Midbrain (tissue), 1 donor: ENCODE data around the gene EGR4.
A peak's percentile ranks its signal among the peaks of the same experiment; 100 is the strongest.

Experiments used
- DNase-seq: peaks from one replicate; lab custom pipeline; 2025; lab: John Stamatoyannopoulos, UW

Gene EGR4

DNA sequence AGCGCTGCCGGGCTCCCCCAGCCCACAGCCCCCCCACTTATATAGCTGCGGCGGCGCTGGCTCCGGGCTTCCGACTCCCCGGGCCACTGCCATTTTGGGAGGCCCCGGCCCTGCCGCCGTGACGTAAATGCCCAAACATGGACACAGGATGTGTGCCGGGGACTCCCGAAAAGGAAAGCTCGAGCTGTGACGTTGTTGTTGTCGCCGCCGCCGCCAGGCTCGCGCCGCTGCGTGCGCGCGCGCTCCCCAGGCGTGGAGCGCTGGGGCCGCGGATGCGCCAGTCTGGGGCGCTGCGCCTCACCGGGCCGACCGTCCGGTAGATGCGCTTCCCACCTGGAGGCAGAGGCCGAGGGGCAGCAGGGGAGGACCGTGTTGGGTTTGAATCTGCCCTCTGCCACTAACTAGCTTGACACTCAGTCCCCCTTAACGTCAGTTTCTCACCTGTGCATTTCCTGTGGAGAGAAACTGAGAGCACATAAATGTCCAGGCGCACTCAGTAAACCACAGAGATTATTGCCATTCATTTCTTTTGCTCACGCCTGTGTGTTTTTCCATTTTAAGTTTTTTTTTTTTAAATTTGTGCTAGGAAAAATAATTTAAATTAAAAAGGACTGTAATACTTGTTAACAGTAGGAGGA lies at the start of gene EGR4:
Gene EGR4, minus strand, starts transcription at position 15 of the 638 bp plus-strand sequence. CDS start 231 bp downstream, outside the sequence.
- DNase-seq = no peak

DNA sequence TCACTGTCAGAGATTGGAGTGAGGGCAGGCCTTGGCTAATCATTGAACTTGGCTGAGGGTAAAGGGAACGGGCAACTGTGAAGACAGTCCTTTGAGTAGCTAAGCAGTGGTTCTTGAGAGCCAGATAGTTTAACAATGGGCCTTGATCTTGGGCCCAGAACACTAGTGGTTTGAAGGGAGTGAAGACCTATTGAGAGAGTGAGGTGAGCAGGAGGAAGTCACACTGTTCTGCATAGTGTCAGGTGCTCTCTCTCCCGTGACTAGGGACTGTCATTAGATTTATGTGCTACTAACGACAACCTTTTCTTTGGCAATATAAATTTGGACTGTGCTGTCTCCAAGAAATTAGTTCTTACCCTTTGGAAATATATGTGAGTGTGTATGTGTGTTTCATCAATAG lies 47.7 kb upstream of the EGR4 start:
- DNase-seq = no peak

DNA sequence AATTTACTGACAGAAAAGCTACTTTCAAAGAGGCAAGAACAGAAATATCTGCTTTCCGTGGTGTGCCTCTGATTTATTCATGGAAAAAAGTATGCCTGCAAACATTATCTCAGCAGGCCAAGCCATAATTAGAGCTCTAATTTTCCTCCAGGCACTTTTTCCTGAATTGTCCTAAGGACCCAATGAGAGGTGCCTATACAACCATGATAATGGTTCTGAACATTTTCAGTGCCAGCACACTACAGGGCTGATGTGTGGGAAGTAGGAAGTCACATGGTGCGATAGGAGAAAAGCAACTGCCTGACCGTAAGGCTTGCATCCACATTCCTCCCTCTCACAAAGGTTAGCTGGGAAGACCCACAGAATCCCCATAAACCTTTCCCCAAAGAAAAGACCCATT lies 45.9 kb upstream of the EGR4 start:
- DNase-seq = no peak

DNA sequence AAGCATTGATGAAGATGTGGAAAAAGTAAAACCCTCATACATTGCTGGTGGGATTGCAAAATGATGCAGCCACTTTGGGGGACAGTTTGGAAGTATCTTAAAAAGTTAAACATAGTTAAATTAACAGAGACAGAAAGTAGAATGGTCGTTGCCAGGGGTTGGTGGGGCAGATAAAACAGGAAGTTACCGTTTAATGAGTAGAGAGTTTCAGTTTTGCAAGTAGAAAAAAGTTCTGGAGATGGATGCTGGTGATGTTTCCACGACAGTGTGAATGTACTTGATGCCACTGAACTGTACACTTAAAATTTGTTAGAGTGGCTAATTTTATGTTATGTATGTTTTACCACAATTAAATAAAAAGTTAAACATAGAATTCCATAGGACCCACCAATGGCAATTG lies 44.5 kb upstream of the EGR4 start:
- DNase-seq = no peak

DNA sequence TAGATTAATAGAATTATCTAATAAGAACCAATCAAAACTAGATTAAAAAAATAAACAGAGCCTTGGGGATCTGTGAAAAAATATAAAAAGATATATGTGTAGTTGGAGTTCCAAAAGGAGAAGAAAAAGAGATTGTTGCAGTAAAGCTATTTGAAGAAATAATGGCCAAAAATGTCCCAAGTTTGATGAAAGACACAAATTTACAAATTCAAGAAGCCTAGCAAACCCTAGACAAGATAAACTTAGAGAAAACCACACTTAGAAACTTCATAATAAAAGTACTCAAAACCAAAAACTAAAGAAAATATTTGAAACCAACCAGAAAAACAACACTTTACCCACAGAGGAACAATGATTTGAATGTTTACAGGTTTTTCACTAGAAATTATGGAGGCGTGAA lies 41.3 kb upstream of the EGR4 start:
- DNase-seq = no peak

DNA sequence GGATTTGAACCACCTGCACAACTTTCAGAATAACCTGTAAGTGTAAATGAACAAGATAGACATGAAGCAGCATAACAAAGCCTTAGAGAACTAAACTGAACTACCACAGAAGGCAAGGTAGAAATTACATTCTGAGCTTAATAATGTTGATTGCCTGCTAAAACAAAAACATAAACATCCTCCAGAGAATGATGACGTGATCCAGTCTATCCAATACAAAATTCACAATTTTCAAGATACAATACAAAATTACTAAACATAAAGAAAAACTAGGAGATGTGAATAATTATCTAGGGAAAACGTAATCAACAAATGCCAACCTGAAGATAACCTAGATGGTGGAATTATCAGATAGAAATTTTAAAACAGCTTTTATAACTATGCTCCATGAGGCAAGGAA lies 40.7 kb upstream of the EGR4 start:
- no peak for DNase-seq

DNA sequence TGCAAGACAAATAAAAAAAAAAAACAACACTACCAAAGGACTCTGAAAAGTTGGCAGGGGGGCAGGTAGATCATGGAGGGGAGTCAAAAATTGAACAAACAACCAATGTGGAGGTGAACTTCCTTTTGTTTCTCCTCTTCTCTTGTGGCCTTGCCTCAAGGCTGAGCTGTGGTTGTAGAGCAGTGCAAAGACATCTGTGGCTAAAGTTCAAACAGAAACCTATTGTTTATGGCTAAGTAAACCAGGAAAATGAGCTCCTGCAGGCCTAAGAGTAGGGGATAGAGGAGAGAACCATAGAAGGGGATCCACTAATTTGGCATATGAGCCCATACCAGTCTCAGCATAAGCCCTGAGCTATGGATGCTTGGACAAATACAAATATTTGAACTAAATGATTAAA lies 40.2 kb upstream of the EGR4 start:
- DNase-seq = no peak

DNA sequence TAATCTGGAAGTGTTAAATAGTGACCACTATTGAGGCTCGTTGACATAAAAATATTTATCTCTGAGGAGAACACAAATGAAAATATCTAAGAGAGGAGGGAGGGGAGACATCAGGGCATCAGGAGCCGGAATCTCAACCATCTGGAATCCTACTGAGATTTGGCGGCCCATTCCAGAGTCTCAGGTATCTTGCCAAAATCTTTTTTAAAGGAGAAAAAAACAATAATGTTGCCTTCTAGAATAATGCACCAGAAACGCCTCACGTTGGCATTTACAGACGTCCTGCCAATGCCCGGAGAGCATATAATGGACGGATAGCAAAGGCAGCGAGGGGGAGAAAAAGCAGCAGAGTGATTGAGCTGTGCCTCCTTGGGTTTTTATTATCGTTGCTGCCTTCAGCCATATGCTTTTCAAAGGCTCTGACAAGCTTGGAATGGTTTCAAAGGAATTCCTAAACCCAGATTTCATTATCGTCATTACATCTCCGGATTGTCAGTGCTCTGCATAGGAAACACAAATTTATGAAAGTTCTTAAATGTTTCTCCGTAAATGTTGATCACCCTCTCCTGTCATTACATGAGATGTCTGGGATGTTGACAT lies 30.9 kb upstream of the EGR4 start:
- DNase-seq = no peak

DNA sequence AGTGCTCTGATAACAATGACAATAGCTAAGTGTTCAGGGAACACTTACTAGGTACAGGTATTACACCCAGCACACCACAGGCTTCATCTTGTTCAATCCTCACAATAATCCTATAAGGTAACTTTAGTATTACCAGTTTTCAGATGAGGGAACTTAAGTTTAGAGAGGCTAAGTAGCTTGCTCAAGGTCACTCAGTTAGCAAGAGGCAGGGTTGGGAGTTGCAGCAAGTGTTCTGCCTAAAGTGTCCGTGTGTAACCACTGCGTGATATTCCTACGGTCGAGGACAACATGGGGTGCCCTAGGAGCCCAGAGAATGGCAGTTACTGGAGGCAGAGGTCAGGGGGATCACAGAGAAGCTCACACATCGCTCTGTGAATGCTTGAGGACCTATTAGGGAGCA lies 30.2 kb upstream of the EGR4 start:
- DNase-seq = no peak

DNA sequence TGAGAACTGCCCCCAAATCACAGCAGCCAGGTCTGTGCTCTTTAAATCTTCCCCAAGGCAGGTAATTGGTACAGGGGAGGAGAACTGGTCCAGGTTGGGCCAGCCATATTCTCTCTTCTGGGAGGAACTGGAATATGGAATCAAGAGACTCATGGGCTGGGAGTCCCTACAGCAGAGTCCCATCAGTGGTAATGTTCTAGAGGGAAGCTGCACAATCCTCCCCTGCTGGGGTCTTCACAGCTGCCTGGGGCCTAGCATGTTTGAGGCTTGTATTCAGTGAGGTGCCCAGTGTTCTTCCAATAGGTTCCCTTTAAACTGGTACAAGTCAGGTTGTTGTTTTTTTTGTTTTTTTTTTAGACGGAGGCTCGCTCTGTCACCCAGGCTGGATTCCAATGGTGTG lies 21.1 kb upstream of the EGR4 start:
- DNase-seq = no peak

DNA sequence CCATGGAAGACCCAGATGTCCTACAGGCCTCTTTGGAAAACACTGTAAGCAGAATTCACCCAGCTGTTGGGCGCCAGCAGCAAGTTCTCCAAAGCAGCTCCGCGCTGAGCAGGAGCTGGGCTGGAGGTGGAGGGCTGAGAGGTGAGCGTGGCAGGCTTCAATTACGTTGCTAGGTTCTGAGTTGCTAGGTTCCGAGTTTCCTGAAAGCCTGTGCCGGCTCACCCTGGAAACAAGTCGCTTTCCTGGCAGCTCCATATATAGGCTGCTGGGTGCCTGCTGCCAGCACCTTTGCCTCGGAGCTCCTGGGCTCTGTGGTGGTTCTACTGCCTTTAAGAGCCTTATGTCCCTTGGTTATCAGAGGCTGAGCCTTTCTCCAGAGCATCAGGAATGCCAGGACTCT lies 14.4 kb upstream of the EGR4 start:
- peak; percentile 12 for DNase-seq

DNA sequence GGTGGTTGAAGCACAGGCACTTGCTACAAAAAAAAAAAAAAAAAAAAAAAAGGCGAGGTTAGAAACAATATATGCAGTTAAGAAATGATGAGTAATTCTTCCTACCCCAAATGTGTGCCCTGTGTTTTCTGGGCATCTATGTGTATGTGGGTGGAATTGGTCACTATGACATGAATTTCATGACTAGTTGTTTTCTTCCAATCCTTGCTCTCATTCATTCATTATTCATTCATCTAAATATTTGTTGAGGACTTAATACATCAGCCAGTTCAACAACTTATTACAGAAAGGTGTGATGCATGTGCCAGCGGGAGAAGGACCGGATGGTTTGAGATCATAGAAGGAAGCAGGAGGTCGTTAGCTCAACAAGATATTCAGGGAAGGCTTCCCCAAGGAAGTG lies 8.3 kb upstream of the EGR4 start:
- DNase-seq = no peak

DNA sequence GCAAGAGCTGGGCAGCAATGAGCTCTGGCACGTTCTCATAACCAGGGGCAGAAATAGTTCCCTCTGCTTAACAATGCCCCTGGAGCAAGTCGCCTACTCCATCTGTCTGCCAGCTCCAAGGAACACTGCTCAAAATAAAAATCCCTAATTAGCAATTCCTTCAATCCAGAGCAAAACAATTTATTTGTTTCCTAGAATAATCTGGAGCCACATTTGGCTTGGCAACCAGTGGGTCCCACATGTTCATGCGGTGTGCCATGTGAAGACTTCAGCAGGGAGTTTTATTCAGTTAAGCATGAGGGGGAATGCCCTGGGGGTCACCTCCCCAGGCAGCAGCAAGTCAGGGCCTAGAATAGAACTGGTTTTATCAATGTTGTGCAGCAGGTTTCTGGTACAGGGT lies 7.6 kb upstream of the EGR4 start:
- no peak for DNase-seq

DNA sequence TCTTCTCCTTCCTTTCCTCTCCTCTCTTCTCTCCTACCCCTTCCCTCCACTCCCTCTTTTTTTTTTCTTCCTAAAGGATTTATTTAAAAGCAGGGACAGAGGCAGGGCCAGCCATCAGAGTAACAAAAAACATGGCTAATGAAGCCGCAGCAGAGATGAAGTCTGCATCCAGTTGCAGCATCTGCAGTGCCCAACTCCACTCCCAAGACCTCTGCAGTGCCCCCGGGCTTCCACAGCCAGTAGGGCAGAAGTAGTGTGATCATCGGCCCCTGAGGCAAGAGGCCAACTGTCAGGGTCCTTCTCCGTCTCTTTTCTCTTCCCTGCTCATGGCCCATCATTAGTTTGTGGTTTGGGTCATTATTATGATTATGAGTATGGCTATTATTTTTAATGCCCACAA lies 4.2 kb upstream of the EGR4 start:
- DNase-seq = no peak

DNA sequence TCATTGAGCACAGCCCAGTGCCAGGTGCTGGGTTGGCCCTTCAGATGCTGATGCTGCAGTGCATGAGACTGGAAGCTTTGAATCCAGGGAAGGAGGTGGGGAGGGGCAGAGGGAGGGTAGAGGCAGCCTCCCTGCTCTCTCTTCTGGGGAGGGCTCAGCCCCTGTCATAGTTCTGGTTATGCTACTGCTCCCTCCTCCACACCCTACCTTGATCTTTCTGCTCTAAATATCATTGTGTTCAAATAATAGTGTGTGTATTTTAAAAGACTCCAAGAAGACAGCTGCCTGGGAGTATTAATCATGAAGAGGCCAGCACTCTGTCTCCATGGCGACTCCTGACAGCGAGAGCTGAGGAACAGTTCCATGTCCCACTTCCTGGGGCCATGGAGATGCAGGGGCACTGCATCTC lies 3.8 kb upstream of the EGR4 start:
- DNase-seq = no peak

DNA sequence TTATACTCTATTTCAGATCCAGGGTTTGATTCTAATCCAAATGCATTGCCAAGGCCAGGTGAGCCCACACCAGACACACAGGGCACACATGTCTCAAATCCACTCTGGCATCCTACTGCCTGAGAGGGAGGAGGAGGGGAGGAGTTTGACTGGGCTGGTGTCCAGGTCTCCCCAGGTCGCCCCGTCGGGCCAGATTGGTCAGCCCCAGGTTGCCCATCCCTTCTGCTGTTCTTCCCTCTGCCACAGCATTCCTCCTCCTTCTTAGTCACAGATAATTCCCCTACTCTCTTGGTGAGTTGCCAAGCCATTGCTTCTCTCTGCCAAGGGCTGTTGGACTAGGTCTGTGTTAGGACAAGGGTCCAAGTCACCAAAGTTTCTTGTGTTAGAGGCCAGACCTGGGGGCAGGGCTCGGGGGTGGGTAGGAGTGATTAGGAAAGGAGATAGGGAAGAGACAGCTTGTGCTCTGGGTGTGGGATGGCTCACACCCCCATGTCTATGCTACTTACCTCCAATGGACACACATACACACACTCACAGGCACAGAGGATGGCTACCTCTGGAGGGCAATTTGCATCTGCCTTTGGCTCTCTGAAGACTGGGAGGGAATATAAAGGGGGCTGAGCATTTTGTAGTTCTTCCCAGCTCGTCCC lies 2.5 kb upstream of the EGR4 start:
- DNase-seq = no peak

DNA sequence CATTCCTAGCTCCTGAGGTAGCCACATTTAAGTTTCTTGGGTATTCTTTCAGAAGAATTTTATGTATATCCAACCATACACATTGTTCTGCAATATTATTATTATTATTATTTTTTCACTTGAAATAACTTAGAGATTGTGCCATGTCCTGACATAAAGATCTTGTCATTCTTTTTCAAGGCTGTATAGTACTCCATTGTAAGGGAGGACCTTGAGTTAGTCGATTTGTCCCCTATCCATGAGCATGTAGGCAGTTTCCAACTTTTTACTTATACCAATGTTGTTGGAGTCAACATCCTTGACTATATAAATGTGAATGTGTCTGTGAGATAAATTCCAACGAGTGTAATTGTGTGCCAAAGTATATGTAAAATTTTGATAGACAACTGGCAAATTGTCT lies 891 bp upstream of the EGR4 start:
- no peak for DNase-seq

DNA sequence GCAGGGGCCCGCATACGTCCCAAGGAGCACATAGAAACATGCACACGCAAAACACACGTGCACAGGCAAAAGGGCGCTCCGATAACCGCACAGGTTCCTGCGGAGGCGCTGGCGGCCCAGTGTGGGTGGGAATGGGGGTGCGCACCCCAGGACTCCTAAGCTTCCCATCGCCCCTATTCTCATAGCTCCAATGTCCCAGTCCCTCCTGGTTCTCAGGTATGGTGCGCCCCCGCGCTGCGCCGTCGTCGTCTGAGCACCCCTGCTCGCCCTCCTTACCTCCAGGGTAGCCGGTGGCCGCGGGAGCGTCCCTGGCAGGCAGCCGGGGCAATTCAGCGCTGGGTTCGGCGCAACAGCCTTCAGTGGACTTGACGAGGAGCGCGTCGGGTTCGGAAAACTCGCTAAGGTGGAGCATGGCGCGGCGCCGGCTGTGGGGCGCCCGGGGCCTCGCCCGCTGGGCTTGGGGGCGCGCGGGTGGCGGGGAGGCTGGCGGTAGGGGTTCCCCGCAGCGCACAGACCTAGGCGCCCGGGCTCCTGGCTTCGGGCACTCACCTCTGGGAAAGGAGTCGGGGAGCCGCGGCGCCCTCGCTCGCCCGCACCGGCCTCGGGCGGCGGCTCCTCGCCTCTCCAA lies 328 bp downstream of the EGR4 start:
- DNase-seq = no peak

DNA sequence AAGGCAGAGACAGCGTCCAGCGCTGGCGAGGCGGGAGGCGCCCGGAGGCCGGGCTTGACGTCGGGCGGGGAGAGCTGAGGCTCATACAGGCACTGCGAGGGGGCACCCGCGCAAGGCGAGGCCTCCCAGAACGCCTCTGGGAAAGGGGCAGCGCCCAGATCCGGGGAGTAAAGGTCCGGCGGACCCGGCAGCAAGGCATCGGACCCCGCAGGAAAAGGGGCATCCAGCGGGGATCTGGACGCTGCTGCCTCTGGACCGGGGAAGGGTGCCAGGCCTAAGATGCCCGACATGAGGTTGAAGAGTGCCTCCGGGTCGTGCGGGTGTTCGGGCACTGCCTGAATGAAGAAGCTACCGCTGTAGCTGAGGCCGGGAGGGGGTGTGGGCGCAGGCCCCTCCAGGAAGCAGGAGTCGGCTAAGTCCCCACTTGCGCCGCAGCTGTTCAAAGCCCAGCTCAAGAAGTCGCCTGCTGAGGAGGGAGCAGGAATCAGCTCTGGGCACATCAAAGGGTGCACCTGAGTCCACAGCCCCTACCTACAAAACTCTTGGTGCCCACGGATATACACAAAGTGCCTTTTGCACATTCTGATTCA lies 937 bp downstream of the EGR4 start:
- DNase-seq = no peak

DNA sequence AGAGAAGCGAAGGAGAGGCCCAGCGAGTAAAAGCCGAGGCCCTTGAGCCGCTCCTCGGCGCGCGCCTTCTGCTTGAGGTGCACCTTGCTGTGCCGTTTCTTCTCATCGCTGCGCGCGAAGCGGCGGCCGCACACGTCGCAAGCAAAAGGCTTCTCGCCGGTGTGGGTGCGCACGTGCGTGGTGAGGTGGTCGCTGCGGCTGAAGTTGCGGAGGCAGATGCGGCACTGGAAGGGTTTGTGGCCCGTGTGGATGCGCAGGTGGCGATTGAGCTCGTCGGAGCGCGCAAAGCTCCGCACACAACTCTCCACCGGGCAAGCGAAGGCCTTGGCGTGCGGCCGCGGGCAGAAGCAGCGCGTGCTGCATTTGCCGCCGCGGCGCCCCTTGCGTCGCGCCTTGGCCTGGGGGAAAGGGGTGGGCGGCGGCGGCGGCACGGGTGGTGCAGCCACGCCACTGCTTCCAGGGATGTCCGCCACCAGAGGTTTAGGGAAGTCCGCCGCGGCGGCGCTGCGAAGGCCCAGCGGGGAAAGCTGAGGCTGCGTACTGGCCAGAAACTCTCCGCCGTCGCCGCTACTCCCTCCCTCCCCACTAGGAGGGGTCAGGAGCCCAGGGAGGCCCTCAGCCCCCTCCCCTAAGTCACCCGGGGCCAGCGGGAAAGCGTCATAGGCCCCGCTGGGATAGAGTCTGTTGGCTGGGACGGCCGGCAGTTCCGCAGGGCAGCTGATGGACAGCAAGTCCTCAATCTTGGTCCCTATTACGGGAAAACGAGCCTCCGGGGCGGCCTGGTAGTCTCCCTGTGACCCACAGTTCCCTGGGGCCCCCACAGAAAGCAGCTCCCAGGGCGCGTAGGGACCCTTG lies 1.7 kb downstream of the EGR4 start:
- DNase-seq = no peak

DNA sequence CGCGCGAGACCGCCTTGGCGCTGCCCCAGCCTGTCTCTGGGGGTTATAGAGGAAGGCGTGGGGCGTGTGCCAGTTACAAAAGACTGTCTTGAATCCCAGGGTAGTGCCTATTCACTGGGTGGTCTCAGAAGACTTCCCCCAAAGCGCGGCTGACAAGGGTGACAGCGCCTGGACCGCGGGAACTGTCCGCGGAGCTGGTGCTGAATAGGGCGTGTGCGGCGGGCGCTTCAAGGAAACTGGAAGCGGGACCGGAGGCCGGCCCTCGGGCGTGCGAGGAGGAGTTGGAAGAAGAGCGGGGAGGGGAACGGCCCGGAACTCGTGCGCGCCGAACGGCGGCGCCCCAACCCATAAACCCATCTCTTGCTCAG lies 2.3 kb downstream of the EGR4 start:
- no peak for DNase-seq
